Stimulated activated naive CD8-positive, alpha-beta T cell treated with anti-CD3 and anti-CD28 coated beads, Interleukin-15, Interleukin-2, amounts not matched to agents 100 ng/mL and 50 ng/mL, for 24 hours (primary cell): Measurements from ENCODE around the gene LMF1.

ENCODE experiments used
- H3K27ac Mint-ChIP-seq: one replicate; pipeline ENCODE4 v1.8.0; 2021; ENCODE audit warnings: mild to moderate bottlenecking, mixed read lengths
- H3K27me3 Mint-ChIP-seq: one replicate; pipeline ENCODE4 v1.8.0; 2021; ENCODE audit warnings: mixed read lengths
- H3K36me3 Mint-ChIP-seq: one replicate; pipeline ENCODE4 v1.8.0; 2021; ENCODE audit warnings: low read depth, mixed read lengths
- H3K4me1 Mint-ChIP-seq: one replicate; pipeline ENCODE4 v1.8.0; 2021; ENCODE audit warnings: low read depth, mixed read lengths
- H3K4me3 Mint-ChIP-seq: one replicate; pipeline ENCODE4 v1.8.0; 2021; ENCODE audit warnings: mild to moderate bottlenecking, mixed read lengths
- H3K9me3 Mint-ChIP-seq: one replicate; pipeline ENCODE4 v1.8.0; 2021; ENCODE audit warnings: mixed read lengths

The LMF1 gene

GRCh38 chr16:983044-984030 lies 12.6 kb upstream of the LMF1 start:
- H3K4me1 Mint-ChIP-seq = peaks cover 10% of the 10 kb centered on the region
- H3K36me3 Mint-ChIP-seq = no peaks in the 10 kb centered on the region
- H3K27me3 Mint-ChIP-seq = peaks cover 4% of the 10 kb centered on the region
- no peaks in the 10 kb centered on the region for H3K9me3 Mint-ChIP-seq
- peak overlapping the region; percentile 45 for H3K4me3 Mint-ChIP-seq
- H3K27ac Mint-ChIP-seq = no peak overlapping the region

GRCh38 chr16:982145-983043 lies 11.6 kb upstream of the LMF1 start:
- H3K27me3 Mint-ChIP-seq = peaks cover 4% of the 10 kb centered on the region
- peaks cover 10% of the 10 kb centered on the region for H3K4me1 Mint-ChIP-seq
- no peaks in the 10 kb centered on the region for H3K36me3 Mint-ChIP-seq
- H3K9me3 Mint-ChIP-seq = no peaks in the 10 kb centered on the region
- no peak overlapping the region for H3K27ac Mint-ChIP-seq
- H3K4me3 Mint-ChIP-seq = peak overlapping the region; percentile 45

GRCh38 chr16:981695-982144 lies 10.9 kb upstream of the LMF1 start, which contains the start of gene SOX8:
TSS of gene SOX8 (plus strand) at chr16:981770. CDS start at chr16:981923, 153 bp downstream.
- H3K27ac Mint-ChIP-seq = no peak within 1 kb of the TSS
- peak within 1 kb of the TSS; percentile 74 for H3K4me3 Mint-ChIP-seq
- H3K9me3 Mint-ChIP-seq = no peaks in the 10 kb centered on the region
- peaks cover 4% of the 10 kb centered on the region for H3K27me3 Mint-ChIP-seq
- H3K36me3 Mint-ChIP-seq = no peaks in the 10 kb centered on the region
- peaks cover 11% of the 10 kb centered on the region for H3K4me1 Mint-ChIP-seq

- no peak overlapping the region for H3K4me3 Mint-ChIP-seq
- H3K27me3 Mint-ChIP-seq = peaks cover 4% of the 10 kb centered on the region
- H3K36me3 Mint-ChIP-seq = no peaks in the 10 kb centered on the region
- H3K9me3 Mint-ChIP-seq = no peaks in the 10 kb centered on the region
- peaks cover 5% of the 10 kb centered on the region for H3K4me1 Mint-ChIP-seq
- H3K27ac Mint-ChIP-seq = no peak overlapping the region
These were observed 9.7 kb upstream of the LMF1 start for GRCh38 chr16:980595-980854.

- H3K9me3 Mint-ChIP-seq = no peaks in the 10 kb centered on the region
- peaks cover 5% of the 10 kb centered on the region for H3K4me1 Mint-ChIP-seq
- H3K4me3 Mint-ChIP-seq = no peak overlapping the region
- no peak overlapping the region for H3K27ac Mint-ChIP-seq
- no peaks in the 10 kb centered on the region for H3K36me3 Mint-ChIP-seq
- H3K27me3 Mint-ChIP-seq = peaks cover 4% of the 10 kb centered on the region
These were observed 9.2 kb upstream of the LMF1 start for GRCh38 chr16:979859-980594.

GRCh38 chr16:979147-979546 lies 8.4 kb upstream of the LMF1 start:
- H3K27me3 Mint-ChIP-seq = peaks cover 4% of the 10 kb centered on the region
- peaks cover 5% of the 10 kb centered on the region for H3K4me1 Mint-ChIP-seq
- no peaks in the 10 kb centered on the region for H3K9me3 Mint-ChIP-seq
- H3K4me3 Mint-ChIP-seq = no peak overlapping the region
- H3K27ac Mint-ChIP-seq = no peak overlapping the region
- H3K36me3 Mint-ChIP-seq = no peaks in the 10 kb centered on the region

GRCh38 chr16:978403-978802 lies 7.6 kb upstream of the LMF1 start:
- H3K27ac Mint-ChIP-seq = no peak overlapping the region
- H3K4me3 Mint-ChIP-seq = no peak overlapping the region
- no peaks in the 10 kb centered on the region for H3K9me3 Mint-ChIP-seq

GRCh38 chr16:977896-978295 lies 7.1 kb upstream of the LMF1 start:
- H3K27me3 Mint-ChIP-seq = peaks cover 4% of the 10 kb centered on the region
- H3K36me3 Mint-ChIP-seq = no peaks in the 10 kb centered on the region
- no peak overlapping the region for H3K27ac Mint-ChIP-seq
- H3K4me3 Mint-ChIP-seq = no peak overlapping the region
- H3K9me3 Mint-ChIP-seq = no peaks in the 10 kb centered on the region
- peaks cover 5% of the 10 kb centered on the region for H3K4me1 Mint-ChIP-seq

More at GRCh38 chr16:978403-978802, 7.6 kb upstream of the LMF1 start:
- Mint-ChIP-seq H3K4me1 (peaks cover 5% of the 10 kb centered on the region), H3K36me3 (no peaks in the 10 kb centered on the region), H3K27me3 (peaks cover 4% of the 10 kb centered on the region)

GRCh38 chr16:977081-977701 lies 6.4 kb upstream of the LMF1 start:
- Mint-ChIP-seq H3K4me1 (peaks cover 5% of the 10 kb centered on the region), H3K27ac (no peak overlapping the region), H3K4me3 (no peak overlapping the region), H3K36me3 (no peaks in the 10 kb centered on the region), H3K27me3 (no peaks in the 10 kb centered on the region), H3K9me3 (no peaks in the 10 kb centered on the region)

- Mint-ChIP-seq H3K27ac (no peak overlapping the region), H3K4me1 (peaks cover 5% of the 10 kb centered on the region), H3K4me3 (no peak overlapping the region), H3K27me3 (no peaks in the 10 kb centered on the region), H3K36me3 (no peaks in the 10 kb centered on the region), H3K9me3 (no peaks in the 10 kb centered on the region)
These were observed 5.7 kb upstream of the LMF1 start for GRCh38 chr16:976389-976931.

- Mint-ChIP-seq H3K27me3 (no peaks in the 10 kb centered on the region), H3K4me3 (no peak overlapping the region), H3K36me3 (no peaks in the 10 kb centered on the region), H3K4me1 (peaks cover 5% of the 10 kb centered on the region), H3K9me3 (no peaks in the 10 kb centered on the region), H3K27ac (no peak overlapping the region)
These were observed 4.5 kb upstream of the LMF1 start for GRCh38 chr16:975291-975690.

- H3K36me3 Mint-ChIP-seq = no peaks in the 10 kb centered on the region
These were observed 4.0 kb upstream of the LMF1 start for GRCh38 chr16:974611-975261.

GRCh38 chr16:974001-974601 lies 3.3 kb upstream of the LMF1 start:
- no peaks in the 10 kb centered on the region for H3K9me3 Mint-ChIP-seq
- H3K36me3 Mint-ChIP-seq = no peaks in the 10 kb centered on the region
- no peak overlapping the region for H3K27ac Mint-ChIP-seq
- H3K27me3 Mint-ChIP-seq = no peaks in the 10 kb centered on the region
- no peak overlapping the region for H3K4me3 Mint-ChIP-seq
- peaks cover 14% of the 10 kb centered on the region for H3K4me1 Mint-ChIP-seq

More at GRCh38 chr16:974611-975261, 4.0 kb upstream of the LMF1 start:
- H3K9me3 Mint-ChIP-seq = no peaks in the 10 kb centered on the region
- peaks cover 8% of the 10 kb centered on the region for H3K4me1 Mint-ChIP-seq
- no peaks in the 10 kb centered on the region for H3K27me3 Mint-ChIP-seq
- no peak overlapping the region for H3K27ac Mint-ChIP-seq
- no peak overlapping the region for H3K4me3 Mint-ChIP-seq
